ENCODE results near the gene PHOSPHO2. TPM values are rescaled to one million over a fixed set of nuclear protein-coding genes. Genes with fewer than 3 reads are reported as not detected.

PHOSPHO2 gene
- total and polyA plus RNA-seq, 4 experiments from 2014 or later = 2.9 to 7.4 (median 7.2) TPM

- H3K4me1 Mint-ChIP-seq = peaks cover 0 to 12% (median 4%) of the 10 kb centered on the region in 4 donors
- ChIA-PET POLR2A (ENCODE audit: partially characterized antibody) (no interaction called here), CTCF (ENCODE audit: partially characterized antibody) (no interaction called here)
- Histone ChIP-seq H3K36me3 (ENCODE audit: insufficient read depth, low read length) (no peaks in the 10 kb centered on the region), H3K27ac (ENCODE audit: low read depth, low read length) (no peak overlapping the region), H3K9me3 (ENCODE audit: control insufficient read depth in 1 of 2, low read length in 2 of 2) (no peaks in the 10 kb centered on the region), H3K4me3 (ENCODE audit: low read length in 2 of 2) (no peak overlapping the region), H3K4me1 (ENCODE audit: insufficient read depth, low read length) (peaks cover 6% of the 10 kb centered on the region), H3K27me3 (ENCODE audit: insufficient read depth, low read length) (peaks cover 5% of the 10 kb centered on the region)
- DNase-seq = no peak
- no peak overlapping the region for H3K27ac Mint-ChIP-seq
- intact Hi-C loops (cut with micrococcal nuclease) = no loop called here
- H3K36me3 Mint-ChIP-seq = peaks cover 0 to 4% of the 10 kb centered on the region in 2 donors
- no peak overlapping the region for H3K4me3 Mint-ChIP-seq
- H3K9me3 Mint-ChIP-seq = peaks cover 0 to 3% (median 0%) of the 10 kb centered on the region in 8 donors
- peaks cover 14 to 25% of the 10 kb centered on the region in 2 donors for H3K27me3 Mint-ChIP-seq
These were observed 45.1 kb downstream of the PHOSPHO2 start for GRCh38 chr2:169739351-169739750.

GRCh38 chr2:169743549-169743948 is 49.3 kb downstream of the PHOSPHO2 start:
- peaks cover 2 to 9% of the 10 kb centered on the region in 2 donors for H3K27me3 Mint-ChIP-seq
- no peaks in the 10 kb centered on the region for H3K27me3 ChIP-seq (ENCODE audit: insufficient read depth, low read length)
- DNase-seq = no peak
- peaks cover 0 to 3% (median 0%) of the 10 kb centered on the region in 8 donors for H3K9me3 Mint-ChIP-seq
- H3K27ac ChIP-seq (ENCODE audit: low read depth, low read length) = no peak overlapping the region
- H3K9me3 ChIP-seq (ENCODE audit: control insufficient read depth in 1 of 2, low read length in 2 of 2) = no peaks in the 10 kb centered on the region
- no peak overlapping the region for H3K4me3 Mint-ChIP-seq
- no peaks in the 10 kb centered on the region for H3K36me3 ChIP-seq (ENCODE audit: insufficient read depth, low read length)
- peaks cover 0 to 4% of the 10 kb centered on the region in 2 donors for H3K36me3 Mint-ChIP-seq
- H3K27ac Mint-ChIP-seq = no peak overlapping the region
- no peaks in the 10 kb centered on the region for H3K4me1 ChIP-seq (ENCODE audit: insufficient read depth, low read length)
- ChIA-PET CTCF (ENCODE audit: partially characterized antibody) (interaction anchor here (1.5 kb wide), 1 partner anchor 11 kb away, joined by 3 read pairs; no protein-coding TSS in a partner anchor), POLR2A (ENCODE audit: partially characterized antibody) (no interaction called here)
- H3K4me3 ChIP-seq (ENCODE audit: low read length in 2 of 2) = no peak overlapping the region
- H3K4me1 Mint-ChIP-seq = peaks cover 0 to 7% (median 0%) of the 10 kb centered on the region in 4 donors
- intact Hi-C loops (cut with micrococcal nuclease) = no loop called here

DNA sequence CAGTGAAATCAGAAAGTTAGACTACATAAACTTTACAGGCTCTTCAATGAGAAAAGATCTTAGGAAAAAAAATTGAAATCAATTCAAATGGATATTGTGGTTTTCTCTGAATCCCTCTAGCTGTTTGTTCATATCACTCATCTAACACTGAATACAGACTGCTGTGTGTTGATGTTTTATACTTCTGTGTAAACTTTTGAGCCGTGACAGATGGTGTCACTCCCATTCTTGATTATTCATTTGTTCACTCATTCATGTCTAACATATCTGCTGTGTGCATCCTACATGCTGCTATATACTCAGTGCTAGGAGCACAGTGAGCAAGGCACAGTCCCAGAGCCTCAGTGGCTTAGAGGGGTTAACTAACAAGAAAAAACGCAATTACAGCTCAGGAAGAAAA is 52.0 kb downstream of the PHOSPHO2 start:
- no peak overlapping the region for H3K27ac Mint-ChIP-seq
- intact Hi-C loops (cut with micrococcal nuclease) = no loop called here
- ChIA-PET POLR2A (ENCODE audit: partially characterized antibody) (no interaction called here), CTCF (ENCODE audit: partially characterized antibody) (interaction anchor here (1.1 kb wide), 1 partner anchor 13 kb away, joined by 3 read pairs; no protein-coding TSS in a partner anchor)
- H3K9me3 ChIP-seq (ENCODE audit: control insufficient read depth in 1 of 2, low read length in 2 of 2) = no peaks in the 10 kb centered on the region
- no peak overlapping the region for H3K27ac ChIP-seq (ENCODE audit: low read depth, low read length)
- no peaks in the 10 kb centered on the region for H3K4me1 Mint-ChIP-seq
- no peaks in the 10 kb centered on the region for H3K27me3 ChIP-seq (ENCODE audit: insufficient read depth, low read length)
- H3K4me1 ChIP-seq (ENCODE audit: insufficient read depth, low read length) = no peaks in the 10 kb centered on the region
- H3K4me3 Mint-ChIP-seq = no peak overlapping the region
- H3K27me3 Mint-ChIP-seq = peaks cover 2% of the 10 kb centered on the region in 2 donors
- DNase-seq = no peak
- H3K4me3 ChIP-seq (ENCODE audit: low read length in 2 of 2) = no peak overlapping the region
- no peaks in the 10 kb centered on the region for H3K36me3 ChIP-seq (ENCODE audit: insufficient read depth, low read length)
- H3K9me3 Mint-ChIP-seq = no peaks in the 10 kb centered on the region
- peaks cover 0 to 4% of the 10 kb centered on the region in 2 donors for H3K36me3 Mint-ChIP-seq

GRCh38 chr2:169748319-169748718 is 54.0 kb downstream of the PHOSPHO2 start:
- H3K27ac ChIP-seq (ENCODE audit: low read depth, low read length) = no peak overlapping the region
- no peaks in the 10 kb centered on the region for H3K36me3 ChIP-seq (ENCODE audit: insufficient read depth, low read length)
- H3K4me3 Mint-ChIP-seq = no peak overlapping the region
- ChIA-PET CTCF (ENCODE audit: partially characterized antibody) (no interaction called here), POLR2A (ENCODE audit: partially characterized antibody) (no interaction called here)
- no peaks in the 10 kb centered on the region for H3K27me3 ChIP-seq (ENCODE audit: insufficient read depth, low read length)
- H3K36me3 Mint-ChIP-seq = peaks cover 0 to 4% of the 10 kb centered on the region in 2 donors
- no peak for DNase-seq
- peaks cover 2% of the 10 kb centered on the region in 2 donors for H3K27me3 Mint-ChIP-seq
- no peak overlapping the region for H3K4me3 ChIP-seq (ENCODE audit: low read length in 2 of 2)
- intact Hi-C loops (cut with micrococcal nuclease) = no loop called here
- no peaks in the 10 kb centered on the region for H3K4me1 ChIP-seq (ENCODE audit: insufficient read depth, low read length)
- H3K4me1 Mint-ChIP-seq = no peaks in the 10 kb centered on the region
- H3K27ac Mint-ChIP-seq = no peak overlapping the region
- H3K9me3 ChIP-seq (ENCODE audit: control insufficient read depth in 1 of 2, low read length in 2 of 2) = no peaks in the 10 kb centered on the region
- no peaks in the 10 kb centered on the region for H3K9me3 Mint-ChIP-seq

Other genes with a start within 250 kb of the PHOSPHO2 start
- gene BBS5, start 215.0 kb upstream of the PHOSPHO2 start, total RNA-seq = 1 to 10 TPM; 1.7 to 1.8 TPM
- 1 to 10 TPM in 1 of 2 donors, under 1 TPM in 1; 0.45 to 1.2 TPM for gene BBS5, start 215.0 kb upstream of the PHOSPHO2 start, polyA plus RNA-seq
- gene KLHL41, start 184.8 kb upstream of the PHOSPHO2 start, total RNA-seq = under 1 TPM; 0.25 to 0.81 TPM
- gene KLHL41, start 184.8 kb upstream of the PHOSPHO2 start, polyA plus RNA-seq = under 1 TPM in 1 of 2 donors, not detected in 1; 0.09 TPM
- 10 to 100 TPM; 25.8 to 31.8 TPM for gene FASTKD1, start 120.6 kb upstream of the PHOSPHO2 start, total RNA-seq
- 10 to 100 TPM; 12.4 to 17.4 TPM for gene FASTKD1, start 120.6 kb upstream of the PHOSPHO2 start, polyA plus RNA-seq
- 10 to 100 TPM; 79.2 to 82.9 TPM for gene PPIG, start 110.1 kb upstream of the PHOSPHO2 start, total RNA-seq
- 100 to 1,000 TPM in 1 of 2 donors, 10 to 100 TPM in 1; 36.8 to 103 TPM for gene PPIG, start 110.1 kb upstream of the PHOSPHO2 start, polyA plus RNA-seq
- gene CFAP210, start 64 bp upstream of the PHOSPHO2 start, total RNA-seq = not detected
- gene CFAP210, start 64 bp upstream of the PHOSPHO2 start, polyA plus RNA-seq = not detected
- gene KLHL23, start 39.4 kb downstream of the PHOSPHO2 start, total RNA-seq = 1 to 10 TPM; 1.0 to 2.0 TPM
- 1 to 10 TPM in 1 of 2 donors, under 1 TPM in 1; 0.98 to 1.3 TPM for gene KLHL23, start 39.4 kb downstream of the PHOSPHO2 start, polyA plus RNA-seq
- 100 to 1,000 TPM; 112 to 114 TPM for gene SSB, start 104.4 kb downstream of the PHOSPHO2 start, total RNA-seq
- gene SSB, start 104.4 kb downstream of the PHOSPHO2 start, polyA plus RNA-seq = 100 to 1,000 TPM; 112 to 149 TPM
- 10 to 100 TPM; 44.4 to 50.4 TPM for gene METTL5, start 130.4 kb downstream of the PHOSPHO2 start, total RNA-seq
- 100 to 1,000 TPM; 116 to 166 TPM for gene METTL5, start 130.4 kb downstream of the PHOSPHO2 start, polyA plus RNA-seq
- gene UBR3, start 133.0 kb downstream of the PHOSPHO2 start, total RNA-seq = 10 to 100 TPM; 42.2 to 43.5 TPM
- 10 to 100 TPM in 1 of 2 donors, 1 to 10 TPM in 1; 4.3 to 13.1 TPM for gene UBR3, start 133.0 kb downstream of the PHOSPHO2 start, polyA plus RNA-seq